HL-60/S4 treated with retinoic acid at 250 ng/mL for 4 days and 3 days (cell line): ENCODE data around the gene KCNG2.

ENCODE experiments used
- in situ Hi-C: fragments of 300-500 bp; cut with MboI; formaldehyde crosslinking; loops from 2 replicates; pipeline ENCODE4 v1.7.0; 2022; ENCODE audit warnings: low sequenced_read_pairs

KCNG2 gene

DNA sequence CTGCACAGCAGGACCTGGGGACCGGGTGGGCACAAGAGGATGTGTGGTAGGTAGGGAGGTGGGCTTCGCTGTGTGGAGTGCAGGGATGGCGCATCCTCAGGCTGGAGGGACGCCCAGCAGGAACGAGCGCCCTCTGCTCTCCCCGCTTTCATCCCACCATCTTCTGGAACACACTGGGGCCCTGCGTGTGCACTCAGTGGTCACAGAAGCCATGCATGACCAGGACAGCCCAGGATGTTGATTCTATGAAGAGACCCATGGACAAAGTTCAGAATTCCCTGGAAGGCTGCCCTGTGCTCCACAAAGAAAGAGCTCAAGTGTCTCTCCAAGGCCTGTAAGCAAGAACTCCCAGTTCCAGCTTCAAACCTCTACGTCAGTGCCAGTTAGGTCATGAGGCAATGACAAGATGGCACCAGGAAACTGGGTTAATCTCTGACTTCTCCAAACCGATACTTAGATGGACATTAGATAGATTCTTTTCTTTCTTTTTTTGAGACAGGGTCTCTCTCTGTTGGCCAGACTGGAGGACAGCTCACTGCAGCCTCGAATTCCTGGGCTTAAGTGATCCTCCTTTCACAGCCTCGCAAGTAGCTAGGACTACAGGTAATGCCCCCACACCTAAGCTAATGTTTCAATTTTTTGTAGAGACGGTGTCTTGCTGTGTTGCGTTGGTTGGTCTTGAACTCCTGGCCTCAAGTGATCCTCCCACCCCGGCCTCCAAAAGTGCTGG lies 150.3 kb downstream of the KCNG2 start:
- in situ Hi-C loops, result no loop called here

DNA sequence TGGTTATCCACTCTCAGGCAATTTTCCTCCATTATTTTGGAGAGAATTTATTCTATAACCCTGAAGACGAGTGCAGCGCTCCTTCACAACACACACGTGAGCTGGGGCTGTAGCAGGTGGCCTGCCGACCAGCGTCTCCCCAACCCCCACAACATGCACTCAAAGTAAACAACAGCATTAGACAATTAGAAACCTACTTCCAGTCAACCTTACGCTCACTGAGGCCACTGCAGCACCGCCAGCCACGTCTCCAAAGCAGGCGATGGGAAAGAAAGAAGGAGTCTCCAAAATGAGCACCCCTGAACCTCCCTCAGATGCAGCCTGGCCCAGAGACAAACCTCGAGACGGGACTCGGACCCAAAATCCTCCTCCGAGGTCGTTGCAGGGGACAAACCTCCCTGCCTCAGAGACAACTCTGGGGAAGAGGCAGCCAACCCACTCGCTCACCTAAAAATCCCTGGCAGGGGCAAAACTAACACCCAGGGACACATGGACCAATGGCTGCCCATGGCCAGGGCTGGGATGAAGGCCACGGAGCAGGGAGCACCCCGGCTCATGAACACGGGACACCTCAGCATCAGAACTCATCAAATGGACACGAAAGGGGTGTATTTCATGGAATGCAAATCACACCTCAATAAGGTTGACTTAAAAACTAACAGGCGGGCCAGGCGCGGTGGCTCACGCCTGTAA lies 151.1 kb downstream of the KCNG2 start:
- in situ Hi-C loops, result no loop called here
